K562 (cell line): ENCODE data around the gene SEH1L. TPM values are rescaled to one million over a fixed set of nuclear protein-coding genes. Genes with fewer than 3 reads are reported as not detected.

ENCODE experiments used
- ATAC-seq: fragments of 200-7000 bp; cut with Tn5 transposase; 3 replicates; pipeline ENCODE4 v1.9.1; 2020; ENCODE audit warnings: moderate library complexity
- BruUV-seq: library from RNA; stranded (reverse); fragments of 400-500 nt; replicated peaks from 2 replicates; lab custom pipeline; 2021; lab: Mats Ljungman, UMichigan
- CTCF ChIA-PET: fragments of 300-600 bp; formaldehyde crosslinking; extraction: SDS; loops from one replicate; lab custom pipeline; 2021; ENCODE audit warnings: low intra/inter-chr PET ratio; lab: Yijun Ruan, JAX
- POLR2A ChIA-PET: fragments of 300-600, 350-650 bp; sonication (Branson Sonifier 250); formaldehyde crosslinking; extraction: SDS; loops from one replicate; lab custom pipeline; 2021; ENCODE audit warnings: antibody characterized with exemption, inconsistent platforms; lab: Yijun Ruan, JAX
- DNase-seq, 4 experiments: peaks; one replicate each; pipeline versions ENCODE4 v3.0.0 to v3.0.0-alpha.2; 2011 to 2018; ENCODE audit warnings: low spot score in 3 of 4, mixed read lengths in 3 of 4; ENCODE audit errors: extremely low read depth in 1 of 4
- FAIRE-seq: peaks from 2 replicates; lab custom pipeline; 2011; peaks lifted over from hg19 to GRCh38; lab: Jason Lieb, UNC
- H2AFZ ChIP-seq: 2 replicates; pipeline ENCODE4 v1.6.0; 2011; ENCODE audit warnings: low read depth, low read length, control low read depth, inconsistent platforms
- H3K27ac ChIP-seq: fragments of 200-600 bp; 3 replicates; pipeline ENCODE4 v1.8.0; 2011; ENCODE audit warnings: low read depth, mild to moderate bottlenecking, control low read depth, inconsistent platforms, low read length, moderate library complexity, mixed read lengths; ENCODE audit errors: extremely low read depth
- H3K27me3 ChIP-seq, 2 experiments: fragments of 300-600 bp in 1 of 2; 2 replicates in 1 of 2; 3 replicates in 1 of 2; pipeline versions ENCODE4 v1.6.0 to v1.8.0; 2011; ENCODE audit warnings: inconsistent platforms in 2 of 2, low read length in 2 of 2, mild to moderate bottlenecking in 1 of 2, mixed read lengths in 1 of 2, moderate library complexity in 1 of 2; ENCODE audit not compliant: control insufficient read depth in 2 of 2, insufficient read depth in 2 of 2
- H3K36me3 ChIP-seq: fragments of 300-600 bp; 3 replicates; pipeline ENCODE4 v1.8.0; 2011; ENCODE audit warnings: mild to moderate bottlenecking, low read length, inconsistent platforms; ENCODE audit not compliant: control insufficient read depth, insufficient read depth
- H3K4me1 ChIP-seq, 2 experiments: fragments of 200-600 bp in 1 of 2; replicated peaks in 1 of 2; 2 replicates in 1 of 2; 3 replicates in 1 of 2; pipeline versions ENCODE4 v1.5.1 to v1.8.0; 2011; ENCODE audit warnings: inconsistent platforms in 2 of 2, low read length in 2 of 2, mild to moderate bottlenecking in 1 of 2, mixed read lengths in 1 of 2, moderate library complexity in 1 of 2; ENCODE audit not compliant: control insufficient read depth in 2 of 2, insufficient read depth in 2 of 2
- H3K4me2 ChIP-seq: 2 replicates; pipeline ENCODE4 v1.6.1; 2011; ENCODE audit warnings: low read length, control low read depth, inconsistent platforms, mixed read lengths; ENCODE audit not compliant: insufficient read depth
- H3K4me3 ChIP-seq: fragments of 200-600 bp; sonication (generic), shearing (Covaris generic); 2 replicates; pipeline ENCODE4 v1.5.1; 2016; ENCODE audit warnings: control low read depth, inconsistent platforms
- H3K79me2 ChIP-seq: fragments of 200-600 bp; 3 replicates; pipeline ENCODE4 v1.8.0; 2011; ENCODE audit warnings: low read length, inconsistent platforms; ENCODE audit not compliant: control insufficient read depth, insufficient read depth
- H3K9ac ChIP-seq, 2 experiments: 2 replicates each; pipeline versions ENCODE4 v1.6.0 to v1.6.1; 2011; ENCODE audit warnings: low read depth in 2 of 2, low read length in 2 of 2, control low read depth in 1 of 2, inconsistent platforms in 1 of 2, mild to moderate bottlenecking in 1 of 2, mixed read lengths in 1 of 2; ENCODE audit not compliant: insufficient read depth in 1 of 2
- H3K9me1 ChIP-seq: one replicate; pipeline ENCODE4 v1.6.0; 2011; ENCODE audit warnings: inconsistent platforms, mild to moderate bottlenecking, low read length, moderate library complexity; ENCODE audit not compliant: control insufficient read depth, insufficient read depth
- H3K9me3 ChIP-seq: replicated peaks from 2 replicates; pipeline ENCODE4 v1.5.1; 2011; ENCODE audit warnings: low read depth, low read length, inconsistent platforms; ENCODE audit not compliant: control insufficient read depth, insufficient read depth
- H4K20me1 ChIP-seq: replicated peaks from 2 replicates; pipeline ENCODE4 v1.6.1; 2011; ENCODE audit warnings: low read length, inconsistent platforms, mixed read lengths; ENCODE audit not compliant: control insufficient read depth, insufficient read depth
- CEBPG ChIP-seq, 3 experiments: fragments of 200-800 bp in 1 of 3; sonication (Bioruptor generic) in 1 of 3; sonication (generic) in 1 of 3; formaldehyde crosslinking in 1 of 3; IDR thresholded peaks in 2 of 3; conservative IDR thresholded peaks in 1 of 3; 2 replicates each; pipeline versions ENCODE4 v1.6.1 to v1.8.0; 2016 to 2022; ENCODE audit warnings: missing compliant biosample characterization in 2 of 3, missing genetic modification characterization in 2 of 3, mild to moderate bottlenecking in 1 of 3, missing genetic modification reagents in 1 of 3
- DACH1 ChIP-seq: fragments of 450-650 bp; IDR thresholded peaks from 2 replicates; pipeline ENCODE4 v1.6.1; 2018; ENCODE audit not compliant: partially characterized antibody
- EHMT2 ChIP-seq: fragments of 450-650 bp; IDR thresholded peaks from 2 replicates; pipeline ENCODE4 v1.6.1; 2018; ENCODE audit warnings: antibody characterized with exemption
- ETV5 ChIP-seq: sonication (generic); formaldehyde crosslinking; IDR thresholded peaks from 2 replicates; pipeline ENCODE4 v1.4.0; 2020; ENCODE audit warnings: low read depth, mild to moderate bottlenecking, missing genetic modification reagents
- FOXK2 ChIP-seq, 2 experiments: fragments of 450-650 bp; IDR thresholded peaks in 1 of 2; conservative IDR thresholded peaks in 1 of 2; 2 replicates each; pipeline ENCODE4 v1.6.1; 2016; ENCODE audit warnings: low read depth in 2 of 2, mild to moderate bottlenecking in 1 of 2
- ILF3 ChIP-seq: fragments of 450-650 bp; IDR thresholded peaks from 2 replicates; pipeline ENCODE4 v1.6.1; 2018; ENCODE audit warnings: antibody characterized with exemption, mild to moderate bottlenecking, moderate library complexity, borderline replicate concordance
- MXI1 ChIP-seq: IDR thresholded peaks from 2 replicates; pipeline ENCODE4 v1.6.1; 2011; ENCODE audit warnings: low read depth, mild to moderate bottlenecking, improper control_type of control experiment, low read length
- MYC ChIP-seq, 2 experiments: fragments of 250-450 bp in 1 of 2; sonication (Bioruptor Pico) in 1 of 2; IDR thresholded peaks; 2 replicates each; pipeline versions ENCODE4 v1.5.1 to v1.6.1; 2012 to 2021; ENCODE audit warnings: low read depth in 2 of 2, borderline replicate concordance in 1 of 2, improper control_type of control experiment in 1 of 2, low read length in 1 of 2, mild to moderate bottlenecking in 1 of 2, moderate library complexity in 1 of 2
- TEAD4 ChIP-seq, 2 experiments: sonication (generic) in 1 of 2; formaldehyde crosslinking in 1 of 2; IDR thresholded peaks; 2 replicates each; pipeline versions ENCODE4 v1.6.1 to v1.8.0; 2012 to 2022; ENCODE audit warnings: borderline replicate concordance in 1 of 2, inconsistent platforms in 1 of 2, low read length in 1 of 2, mild to moderate bottlenecking in 1 of 2, missing genetic modification reagents in 1 of 2
- U2AF1 ChIP-seq: fragments of 200-400 bp; formaldehyde crosslinking; optimal IDR thresholded peaks from 2 replicates; pipeline ENCODE3; 2017; ENCODE audit warnings: mild to moderate bottlenecking, low read depth, low read length, moderate library complexity
- ZBTB33 ChIP-seq: sonication (generic); formaldehyde crosslinking; IDR thresholded peaks from 2 replicates; pipeline ENCODE4 v1.8.1; 2023; ENCODE audit warnings: mild to moderate bottlenecking, missing genetic modification reagents
- ZNF124 ChIP-seq: sonication (generic); formaldehyde crosslinking; IDR thresholded peaks from 2 replicates; pipeline ENCODE4 v1.8.1; 2022; ENCODE audit warnings: missing genetic modification reagents
- ZNF263 ChIP-seq: sonication (generic); formaldehyde crosslinking; IDR thresholded peaks from 2 replicates; pipeline ENCODE4 v1.8.0; 2022; ENCODE audit warnings: mild to moderate bottlenecking, missing genetic modification reagents, borderline replicate concordance
- ZNF609 ChIP-seq: sonication (generic); formaldehyde crosslinking; IDR thresholded peaks from 2 replicates; pipeline ENCODE4 v1.8.1; 2023; ENCODE audit warnings: missing genetic modification reagents, mild to moderate bottlenecking, borderline replicate concordance
- WGBS: fragments of 100-300 bp; shearing (Covaris generic); methylation state at CpG from one replicate; pipeline ENCODE4 v1.1.6; 2016; ENCODE audit warnings: low coverage, mixed read lengths; ENCODE audit not compliant: insufficient coverage; ENCODE audit errors: missing lambda C conversion rate; 5-methylcytosine and 5-hydroxymethylcytosine counted together
- in situ Hi-C: fragments of 300-500 bp; cut with MboI; formaldehyde crosslinking; loops from 4 replicates; pipeline ENCODE4 v1.15.0; 2018; ENCODE audit warnings: inconsistent platforms, mixed read lengths
- intact Hi-C: fragments of 100-400 bp; cut with micrococcal nuclease; formaldehyde crosslinking; loops from 2 replicates; pipeline ENCODE4 v1.14.2; 2022
- polyA plus RNA-seq, 8 experiments: library from polyadenylated mRNA; depleted of rRNA in 4 of 8; stranded (reverse) in 5 of 8; unstranded in 3 of 8; fragments of >200 nt; fragmentation: Nextera tagmentation in 2 of 8; fragmentation: Illumina TruSeq in 1 of 8; extraction: Ambion mirVana in 2 of 8; extraction: Trizol in 1 of 8; gene quantifications; 2 replicates each; pipeline versions ENCODE4 v1.2.1 to v1.2.3, GENCODE V29; 2011 to 2014; ENCODE audit warnings: inconsistent platforms in 1 of 8, missing spikeins in 1 of 8
- total RNA-seq, 7 experiments: library from RNA; depleted of rRNA in 6 of 7; stranded (reverse); fragments of >200 nt in 6 of 7; fragmentation: Illumina TruSeq in 2 of 7; extraction: Trizol in 2 of 7; gene quantifications; 2 replicates each; pipeline versions ENCODE4 v1.2.1 to v1.2.3, GENCODE V29; 2011 to 2021; ENCODE audit warnings: low replicate concordance in 1 of 7

Gene SEH1L
- total and polyA plus RNA-seq, 9 of the 15 experiments (the other 6 are each of a cell fraction or from before 2014, with no cell fraction given), result 62.2 to 180 (median 108) TPM

GRCh38 chr18:13004396-13004795 lies 56.6 kb downstream of the SEH1L start:
- Histone ChIP-seq H3K27me3 (no peaks in the 10 kb centered on the region), H3K9ac (no peak overlapping the region), H3K4me3 (no peak overlapping the region), H3K36me3 (peaks cover 94% of the 10 kb centered on the region), H3K79me2 (peaks cover 67% of the 10 kb centered on the region), H3K4me1 (no peaks in the 10 kb centered on the region; a peak in 1 of 5 replicates), H3K4me2 (no peak overlapping the region), H4K20me1 (peaks cover 14% of the 10 kb centered on the region; the same call in 1 of the 2 replicates), H3K9me3 (no peaks in the 10 kb centered on the region), H3K27ac (no peak overlapping the region), H2AFZ (no peak overlapping the region), H3K9me1 (no peaks in the 10 kb centered on the region)
- intact Hi-C loops, result loop anchor here (10.0 kb wide), 1 partner anchor 150 kb away; no protein-coding TSS in a partner anchor
- FAIRE-seq, result no peak
- ATAC-seq, result no peak
- ChIA-PET CTCF (interaction anchor here (0.9 kb wide), 1 partner anchor 156 kb away, joined by 3 read pairs; no protein-coding TSS in a partner anchor), POLR2A (interaction anchor here (1.6 kb wide), 1 partner anchor 9 kb away, joined by 3 read pairs; no protein-coding TSS in a partner anchor)
- 82% methylated on average over 8 of the region's 8 CpGs for WGBS
- in situ Hi-C loops, result no loop called here
- DNase-seq, result no peak
- BruUV-seq, result no TSS peak
- TF ChIP-seq DACH1, result no peak
- no peak for TF ChIP-seq ILF3
- no peak for TF ChIP-seq ZBTB33 (CRISPR knock-in tag)
- no peak for TF ChIP-seq ZNF609 (CRISPR knock-in tag)
- TF ChIP-seq MYC (IDR thresholded peaks at IDR 0.05; ENCODE audit: low read depth, low read length), result no peak
- no peak for TF ChIP-seq MYC (CRISPR knock-in tag; IDR thresholded peaks at IDR 0.05; ENCODE audit: borderline replicate concordance, low read depth)
- no peak for TF ChIP-seq ETV5 (CRISPR knock-in tag)
- TF ChIP-seq FOXK2 (conservative IDR thresholded peaks at IDR 0.05 in 1 of 2, IDR thresholded peaks at IDR 0.05 in 1 of 2; ENCODE audit: low read depth in 2 of 2), result no peak
- TF ChIP-seq TEAD4 (IDR thresholded peaks at IDR 0.05; ENCODE audit: low read length), result no peak
- no peak for TF ChIP-seq TEAD4 (CRISPR knock-in tag; IDR thresholded peaks at IDR 0.05; ENCODE audit: borderline replicate concordance)
- TF ChIP-seq ZNF124 (CRISPR knock-in tag), result no peak
- TF ChIP-seq CEBPG (CRISPR knock-in tag; IDR thresholded peaks at IDR 0.05), result no peak
- TF ChIP-seq CEBPG (tag; conservative IDR thresholded peaks at IDR 0.05 in 1 of 2, IDR thresholded peaks at IDR 0.05 in 1 of 2), result no peak
- no peak for TF ChIP-seq U2AF1
- no peak for TF ChIP-seq MXI1
- TF ChIP-seq EHMT2, result no peak
- TF ChIP-seq ZNF263 (CRISPR knock-in tag), result no peak
